WTC11 (cell line): Measurements from ENCODE around the gene KCNMA1. TPM values are rescaled to one million over a fixed set of nuclear protein-coding genes. Genes with fewer than 3 reads are reported as not detected.

Experiments
- ATAC-seq: fragments of 200-7000 bp; cut with Tn5 transposase; 2 replicates; pipeline ENCODE4 v1.10.0; 2021; ENCODE audit warnings: mild to moderate bottlenecking, moderate library complexity
- CTCF ChIA-PET: fragments of 300-600 bp; sonication (Branson Sonifier 250); formaldehyde crosslinking; loops from one replicate; lab custom pipeline; 2021; ENCODE audit warnings: antibody characterized with exemption; lab: Charles Lee
- POLR2A ChIA-PET: fragments of 350-600 bp; sonication (Branson Sonifier 250); formaldehyde crosslinking; loops from one replicate; lab custom pipeline; 2021; ENCODE audit warnings: antibody characterized with exemption; lab: Charles Lee
- DNase-seq: peaks from one replicate; pipeline ENCODE4 v3.0.0; 2021; ENCODE audit warnings: low spot score
- H3K27ac Mint-ChIP-seq: 2 replicates; pipeline ENCODE4 v1.8.0; 2021; ENCODE audit warnings: mixed read lengths
- H3K27me3 Mint-ChIP-seq: 2 replicates; pipeline ENCODE4 v1.8.0; 2021; ENCODE audit warnings: low read depth, mild to moderate bottlenecking, moderate library complexity, mixed read lengths
- H3K36me3 Mint-ChIP-seq: 2 replicates; pipeline ENCODE4 v1.8.0; 2021; ENCODE audit warnings: mixed read lengths
- H3K4me1 Mint-ChIP-seq: 2 replicates; pipeline ENCODE4 v1.8.0; 2022; ENCODE audit warnings: mixed read lengths
- H3K4me3 Mint-ChIP-seq: 2 replicates; pipeline ENCODE4 v1.8.0; 2021; ENCODE audit warnings: mild to moderate bottlenecking, moderate library complexity, mixed read lengths
- H3K9me3 Mint-ChIP-seq: 2 replicates; pipeline ENCODE4 v1.8.0; 2021; ENCODE audit warnings: mixed read lengths
- ATF1 ChIP-seq: sonication (generic); formaldehyde crosslinking; IDR thresholded peaks from 2 replicates; pipeline ENCODE4 v1.8.1; 2023; ENCODE audit warnings: mild to moderate bottlenecking, moderate library complexity, missing genetic modification reagents
- CREB1 ChIP-seq: sonication (generic); formaldehyde crosslinking; IDR thresholded peaks from 2 replicates; pipeline ENCODE4 v1.8.0; 2023; ENCODE audit warnings: mild to moderate bottlenecking, missing genetic modification reagents
- GABPB1 ChIP-seq: sonication (generic); formaldehyde crosslinking; IDR thresholded peaks from 2 replicates; pipeline ENCODE4 v1.8.1; 2023; ENCODE audit warnings: mild to moderate bottlenecking, missing genetic modification reagents
- JAZF1 ChIP-seq: fragments of 250-450 bp; sonication (Bioruptor Pico); IDR thresholded peaks from 2 replicates; pipeline ENCODE4 v1.9.0; 2021; ENCODE audit warnings: moderate library complexity, mild to moderate bottlenecking, inconsistent platforms
- JUN ChIP-seq: sonication (generic); formaldehyde crosslinking; IDR thresholded peaks from 2 replicates; pipeline ENCODE4 v1.8.0; 2023; ENCODE audit warnings: mild to moderate bottlenecking, missing genetic modification reagents
- KAT7 ChIP-seq: sonication (generic); formaldehyde crosslinking; IDR thresholded peaks from 2 replicates; pipeline ENCODE4 v1.8.1; 2023; ENCODE audit warnings: missing genetic modification reagents, mild to moderate bottlenecking, borderline replicate concordance
- NFE2L1 ChIP-seq: sonication (generic); formaldehyde crosslinking; IDR thresholded peaks from 2 replicates; pipeline ENCODE4 v1.8.1; 2023; ENCODE audit warnings: missing genetic modification reagents
- SMAD3 ChIP-seq: sonication (generic); formaldehyde crosslinking; IDR thresholded peaks from 2 replicates; pipeline ENCODE4 v1.8.0; 2022; ENCODE audit warnings: missing genetic modification reagents, mild to moderate bottlenecking, borderline replicate concordance
- SP1 ChIP-seq: sonication (generic); formaldehyde crosslinking; conservative IDR thresholded peaks from 2 replicates; pipeline ENCODE4 v1.8.1; 2022; ENCODE audit warnings: missing genetic modification reagents
- TEAD4 ChIP-seq: sonication (generic); formaldehyde crosslinking; IDR thresholded peaks from 2 replicates; pipeline ENCODE4 v1.8.0; 2022; ENCODE audit warnings: mild to moderate bottlenecking, missing genetic modification reagents
- USF1 ChIP-seq: sonication (generic); formaldehyde crosslinking; IDR thresholded peaks from 2 replicates; pipeline ENCODE4 v1.8.0; 2022; ENCODE audit warnings: mild to moderate bottlenecking, missing genetic modification reagents
- ZNF281 ChIP-seq: sonication (generic); formaldehyde crosslinking; IDR thresholded peaks from 2 replicates; pipeline ENCODE4 v1.8.0; 2023; ENCODE audit warnings: mild to moderate bottlenecking, missing genetic modification reagents
- ZNF671 ChIP-seq: fragments of 250-450 bp; sonication (Bioruptor Pico); IDR thresholded peaks from 2 replicates; pipeline ENCODE4 v1.8.0; 2021; ENCODE audit warnings: mild to moderate bottlenecking
- total RNA-seq: library from RNA; stranded (reverse); gene quantifications from 3 replicates; pipeline ENCODE4 v1.2.3, GENCODE V29; 2021
- TF ChIP-seq, protein P1 (sequence below): fragments of 250-450 bp; sonication (Bioruptor Pico); IDR thresholded peaks from 2 replicates; pipeline ENCODE4 v2.1.2; 2022; ENCODE audit warnings: mild to moderate bottlenecking, moderate library complexity
- TF ChIP-seq, protein P2 (sequence below): sonication (generic); formaldehyde crosslinking; IDR thresholded peaks from 2 replicates; pipeline ENCODE4 v1.8.0; 2022; ENCODE audit warnings: mild to moderate bottlenecking, missing genetic modification reagents
- TF ChIP-seq, protein P3 (sequence below): sonication (generic); formaldehyde crosslinking; IDR thresholded peaks from 2 replicates; pipeline ENCODE4 v1.8.1; 2023; ENCODE audit warnings: mild to moderate bottlenecking, missing genetic modification reagents
- TF ChIP-seq, protein P4 (sequence below): sonication (generic); formaldehyde crosslinking; IDR thresholded peaks from 2 replicates; pipeline ENCODE4 v1.8.0; 2022; ENCODE audit warnings: mild to moderate bottlenecking, missing genetic modification reagents
- TF ChIP-seq, protein P5 (sequence below): sonication (generic); formaldehyde crosslinking; conservative IDR thresholded peaks from 2 replicates; pipeline ENCODE4 v1.8.1; 2022; ENCODE audit warnings: mild to moderate bottlenecking, missing genetic modification reagents
- TF ChIP-seq, protein P6 (sequence below): fragments of 250-450 bp; sonication (Bioruptor Pico); conservative IDR thresholded peaks from 2 replicates; pipeline ENCODE4 v1.9.0; 2021; ENCODE audit warnings: mild to moderate bottlenecking
- TF ChIP-seq, protein P7 (sequence below): fragments of 250-450 bp; sonication (Bioruptor Pico); IDR thresholded peaks from 2 replicates; pipeline ENCODE4 v1.9.0; 2021; ENCODE audit warnings: mild to moderate bottlenecking

The KCNMA1 gene
- total RNA-seq, 1 experiment from 2014 or later: 7.3 TPM

DNA sequence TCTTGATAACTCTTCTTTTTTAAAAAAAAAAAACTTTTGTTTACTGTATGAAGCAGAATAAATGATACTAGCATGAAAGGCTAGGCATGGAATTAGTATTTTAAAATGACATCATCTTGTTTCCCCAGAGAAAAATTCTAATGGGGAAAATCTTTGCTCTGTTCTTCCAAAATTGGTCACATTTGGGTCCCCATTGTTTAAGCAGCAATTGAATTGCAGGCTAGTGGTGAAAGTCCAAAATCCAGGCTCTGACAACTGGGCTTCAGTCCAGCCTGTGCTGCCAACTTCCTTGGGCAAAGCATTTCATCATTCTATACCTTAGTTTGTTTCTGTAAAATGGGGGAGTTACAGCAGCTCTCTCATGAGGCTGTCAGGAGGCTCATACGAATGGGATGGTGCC, 726.4 kb downstream of the KCNMA1 start:
- TF ChIP-seq GABPB1 (CRISPR knock-in tag) (no peak), JUN (no peak), KAT7 (no peak), SP1 (CRISPR knock-in tag) (no peak), NFE2L1 (CRISPR knock-in tag) (no peak), ZNF671 (no peak), CREB1 (no peak), TEAD4 (CRISPR knock-in tag) (no peak), ATF1 (CRISPR knock-in tag) (no peak), USF1 (CRISPR knock-in tag) (no peak), JAZF1 (CRISPR knock-in tag) (no peak)
- TF ChIP-seq, protein P1, sequence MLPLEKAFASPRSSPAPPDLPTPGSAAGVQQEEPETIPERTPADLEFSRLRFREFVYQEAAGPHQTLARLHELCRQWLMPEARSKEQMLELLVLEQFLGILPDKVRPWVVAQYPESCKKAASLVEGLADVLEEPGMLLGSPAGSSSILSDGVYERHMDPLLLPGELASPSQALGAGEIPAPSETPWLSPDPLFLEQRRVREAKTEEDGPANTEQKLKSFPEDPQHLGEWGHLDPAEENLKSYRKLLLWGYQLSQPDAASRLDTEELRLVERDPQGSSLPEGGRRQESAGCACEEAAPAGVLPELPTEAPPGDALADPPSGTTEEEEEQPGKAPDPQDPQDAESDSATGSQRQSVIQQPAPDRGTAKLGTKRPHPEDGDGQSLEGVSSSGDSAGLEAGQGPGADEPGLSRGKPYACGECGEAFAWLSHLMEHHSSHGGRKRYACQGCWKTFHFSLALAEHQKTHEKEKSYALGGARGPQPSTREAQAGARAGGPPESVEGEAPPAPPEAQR (CRISPR knock-in tag): no peak
- TF ChIP-seq, protein P2, sequence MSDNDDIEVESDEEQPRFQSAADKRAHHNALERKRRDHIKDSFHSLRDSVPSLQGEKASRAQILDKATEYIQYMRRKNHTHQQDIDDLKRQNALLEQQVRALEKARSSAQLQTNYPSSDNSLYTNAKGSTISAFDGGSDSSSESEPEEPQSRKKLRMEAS (CRISPR knock-in tag): no peak
- TF ChIP-seq, protein P3, sequence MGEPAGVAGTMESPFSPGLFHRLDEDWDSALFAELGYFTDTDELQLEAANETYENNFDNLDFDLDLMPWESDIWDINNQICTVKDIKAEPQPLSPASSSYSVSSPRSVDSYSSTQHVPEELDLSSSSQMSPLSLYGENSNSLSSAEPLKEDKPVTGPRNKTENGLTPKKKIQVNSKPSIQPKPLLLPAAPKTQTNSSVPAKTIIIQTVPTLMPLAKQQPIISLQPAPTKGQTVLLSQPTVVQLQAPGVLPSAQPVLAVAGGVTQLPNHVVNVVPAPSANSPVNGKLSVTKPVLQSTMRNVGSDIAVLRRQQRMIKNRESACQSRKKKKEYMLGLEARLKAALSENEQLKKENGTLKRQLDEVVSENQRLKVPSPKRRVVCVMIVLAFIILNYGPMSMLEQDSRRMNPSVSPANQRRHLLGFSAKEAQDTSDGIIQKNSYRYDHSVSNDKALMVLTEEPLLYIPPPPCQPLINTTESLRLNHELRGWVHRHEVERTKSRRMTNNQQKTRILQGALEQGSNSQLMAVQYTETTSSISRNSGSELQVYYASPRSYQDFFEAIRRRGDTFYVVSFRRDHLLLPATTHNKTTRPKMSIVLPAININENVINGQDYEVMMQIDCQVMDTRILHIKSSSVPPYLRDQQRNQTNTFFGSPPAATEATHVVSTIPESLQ (CRISPR knock-in tag): no peak
- TF ChIP-seq, protein P4, sequence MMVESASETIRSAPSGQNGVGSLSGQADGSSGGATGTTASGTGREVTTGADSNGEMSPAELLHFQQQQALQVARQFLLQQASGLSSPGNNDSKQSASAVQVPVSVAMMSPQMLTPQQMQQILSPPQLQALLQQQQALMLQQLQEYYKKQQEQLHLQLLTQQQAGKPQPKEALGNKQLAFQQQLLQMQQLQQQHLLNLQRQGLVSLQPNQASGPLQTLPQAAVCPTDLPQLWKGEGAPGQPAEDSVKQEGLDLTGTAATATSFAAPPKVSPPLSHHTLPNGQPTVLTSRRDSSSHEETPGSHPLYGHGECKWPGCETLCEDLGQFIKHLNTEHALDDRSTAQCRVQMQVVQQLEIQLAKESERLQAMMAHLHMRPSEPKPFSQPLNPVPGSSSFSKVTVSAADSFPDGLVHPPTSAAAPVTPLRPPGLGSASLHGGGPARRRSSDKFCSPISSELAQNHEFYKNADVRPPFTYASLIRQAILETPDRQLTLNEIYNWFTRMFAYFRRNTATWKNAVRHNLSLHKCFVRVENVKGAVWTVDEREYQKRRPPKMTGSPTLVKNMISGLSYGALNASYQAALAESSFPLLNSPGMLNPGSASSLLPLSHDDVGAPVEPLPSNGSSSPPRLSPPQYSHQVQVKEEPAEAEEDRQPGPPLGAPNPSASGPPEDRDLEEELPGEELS (CRISPR knock-in tag): no peak
- TF ChIP-seq, protein P5, sequence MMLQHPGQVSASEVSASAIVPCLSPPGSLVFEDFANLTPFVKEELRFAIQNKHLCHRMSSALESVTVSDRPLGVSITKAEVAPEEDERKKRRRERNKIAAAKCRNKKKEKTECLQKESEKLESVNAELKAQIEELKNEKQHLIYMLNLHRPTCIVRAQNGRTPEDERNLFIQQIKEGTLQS (CRISPR knock-in tag): no peak
- TF ChIP-seq, all 79 proteins: peak for 0
- no peak for DNase-seq
- ATAC-seq: no peak
- peaks cover 3% of the 10 kb centered on the region for H3K27me3 Mint-ChIP-seq
- H3K4me3 Mint-ChIP-seq: no peak overlapping the region
- no peaks in the 10 kb centered on the region for H3K4me1 Mint-ChIP-seq
- no peaks in the 10 kb centered on the region for H3K36me3 Mint-ChIP-seq
- ChIA-PET POLR2A (no interaction called here), CTCF (no interaction called here)
- peaks cover 14% of the 10 kb centered on the region for H3K9me3 Mint-ChIP-seq
- H3K27ac Mint-ChIP-seq: no peak overlapping the region

DNA sequence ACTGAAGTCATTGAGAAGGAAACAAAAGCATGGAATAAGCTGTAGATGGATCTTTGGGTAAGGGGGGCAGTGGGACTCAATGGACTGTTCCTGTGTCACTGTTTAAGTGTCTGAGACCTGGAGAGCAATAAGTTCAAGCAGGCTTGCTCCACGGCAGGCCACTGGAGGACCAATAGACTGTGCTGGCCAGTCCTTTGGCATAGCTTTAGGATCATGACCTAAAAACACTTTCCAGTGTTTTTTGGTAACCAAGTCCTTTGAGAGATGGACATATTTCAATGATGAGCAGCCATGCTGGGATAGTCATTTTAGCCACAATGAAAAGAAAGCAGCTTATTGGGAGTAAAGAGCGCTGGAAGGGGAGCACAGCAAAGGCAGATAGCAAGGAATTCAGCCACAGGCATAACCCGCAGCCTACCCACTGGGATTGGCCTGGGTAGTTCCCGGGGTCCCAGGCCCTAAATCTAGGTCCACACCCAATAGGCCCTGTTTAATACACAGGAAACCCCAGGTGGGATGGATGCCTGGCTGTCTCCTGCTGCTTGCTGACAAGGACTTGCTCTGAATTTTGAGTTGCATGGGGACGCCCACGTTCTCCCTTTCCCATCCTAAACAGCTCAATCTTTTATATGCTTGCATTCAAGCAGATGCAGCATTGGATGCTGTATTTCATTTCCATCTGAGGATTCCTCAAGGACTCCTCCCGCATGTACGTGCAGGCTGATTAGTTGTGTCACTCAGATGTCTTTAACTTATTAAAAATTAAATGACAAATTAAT, 727.2 kb downstream of the KCNMA1 start:
- POLR2A ChIA-PET: interaction anchor here (0.6 kb wide), 1 partner anchor 103 kb away, joined by 3 read pairs; no protein-coding TSS in a partner anchor
- TF ChIP-seq, protein P6, sequence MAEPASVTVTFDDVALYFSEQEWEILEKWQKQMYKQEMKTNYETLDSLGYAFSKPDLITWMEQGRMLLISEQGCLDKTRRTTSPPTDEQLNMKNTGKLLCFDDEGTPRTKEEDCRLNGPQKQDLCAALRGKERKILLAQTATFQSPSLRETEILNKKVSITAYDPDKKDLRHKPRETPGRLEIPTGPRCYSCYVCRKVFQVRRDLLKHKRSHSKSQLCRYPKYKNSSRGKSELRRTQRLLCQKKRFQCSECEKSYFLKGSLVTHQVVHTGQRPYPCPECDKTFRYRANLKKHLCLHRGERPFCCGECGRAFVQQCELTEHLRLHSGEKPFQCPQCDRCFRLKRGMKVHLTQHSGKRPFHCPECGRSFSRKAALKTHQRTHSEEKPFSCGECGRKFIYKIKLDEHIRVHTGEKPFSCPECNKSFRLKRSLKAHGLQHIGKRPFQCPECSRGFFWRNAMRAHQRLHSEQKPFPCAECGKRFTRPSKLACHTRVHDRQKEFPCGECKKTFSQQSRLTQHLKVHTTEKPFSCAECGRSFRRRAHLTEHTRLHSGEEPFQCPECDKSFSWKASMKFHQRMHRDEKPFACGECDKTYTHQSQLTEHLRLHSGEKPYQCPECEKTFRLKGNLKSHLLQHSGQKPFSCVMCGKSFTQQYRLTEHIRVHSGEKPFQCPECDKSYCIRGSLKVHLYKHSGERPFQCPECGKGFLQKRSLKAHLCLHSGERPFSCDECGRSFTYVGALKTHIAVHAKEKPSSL (CRISPR knock-in tag): no peak
- TF ChIP-seq ZNF281 (no peak), SMAD3 (CRISPR knock-in tag) (no peak)
- TF ChIP-seq, protein P7, sequence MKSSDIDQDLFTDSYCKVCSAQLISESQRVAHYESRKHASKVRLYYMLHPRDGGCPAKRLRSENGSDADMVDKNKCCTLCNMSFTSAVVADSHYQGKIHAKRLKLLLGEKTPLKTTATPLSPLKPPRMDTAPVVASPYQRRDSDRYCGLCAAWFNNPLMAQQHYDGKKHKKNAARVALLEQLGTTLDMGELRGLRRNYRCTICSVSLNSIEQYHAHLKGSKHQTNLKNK (CRISPR knock-in tag): no peak

More for the DNA sequence above, 727.2 kb downstream of the KCNMA1 start:
- Mint-ChIP-seq H3K4me1 (no peaks in the 10 kb centered on the region), H3K36me3 (no peaks in the 10 kb centered on the region), H3K27me3 (peaks cover 3% of the 10 kb centered on the region), H3K4me3 (no peak overlapping the region), H3K27ac (no peak overlapping the region), H3K9me3 (peaks cover 14% of the 10 kb centered on the region)
- no peak for DNase-seq
- no peak for ATAC-seq
- CTCF ChIA-PET: no interaction called here
